ENCODE measurements around the gene RDX.

Gene RDX

GRCh38 chr11:110249066-110249465 is 47.3 kb downstream of the RDX start:
- no peak overlapping the region for H3K4me2 ChIP-seq (ENCODE audit: low read depth, low read length, poor library complexity, severe bottlenecking)
- no peaks in the 10 kb centered on the region for H3K36me3 ChIP-seq (ENCODE audit: low read length)

GRCh38 chr11:110243791-110244190 is 52.6 kb downstream of the RDX start:
- Histone ChIP-seq H3K4me2 (ENCODE audit: low read depth, low read length, poor library complexity, severe bottlenecking) (no peak overlapping the region), H3K27me3 (ENCODE audit: low read length) (no peaks in the 10 kb centered on the region), H4K20me1 (ENCODE audit: low read depth, low read length) (no peaks in the 10 kb centered on the region), H3K9me2 (replicated peaks; ENCODE audit: insufficient read depth, low read length) (no peaks in the 10 kb centered on the region), H3K27ac (ENCODE audit: low read depth, low read length) (no peak overlapping the region), H3K4me3 (ENCODE audit: insufficient read depth, low read length, poor library complexity, severe bottlenecking) (no peak overlapping the region), H3K9ac (ENCODE audit: low read length) (no peak overlapping the region), H3K36me3 (ENCODE audit: low read length) (no peaks in the 10 kb centered on the region), H3F3A (ENCODE audit: insufficient read depth) (0 out of 2 replicates have a peak, but pooled peaks cover 4% of the 10 kb centered on the region), H2AFZ (ENCODE audit: low read depth, low read length, severe bottlenecking) (no peak overlapping the region), H3K79me2 (ENCODE audit: insufficient read depth, low read length) (no peaks in the 10 kb centered on the region), H3K9me3 (ENCODE audit: insufficient read depth, low read length) (no peaks in the 10 kb centered on the region)
- TF ChIP-seq CTCF (IDR thresholded peaks at IDR 0.05; ENCODE audit: insufficient read depth, low read length, poor library complexity, severe bottlenecking), result no peak
- no peak for TF ChIP-seq EZH2phosphoT487 (conservative IDR thresholded peaks at IDR 0.05; ENCODE audit: low read length)

More at GRCh38 chr11:110249066-110249465, 47.3 kb downstream of the RDX start:
- TF ChIP-seq EZH2phosphoT487 (conservative IDR thresholded peaks at IDR 0.05; ENCODE audit: low read length) (no peak), CTCF (IDR thresholded peaks at IDR 0.05; ENCODE audit: insufficient read depth, low read length, poor library complexity, severe bottlenecking) (no peak)
- no peak overlapping the region for H3K27ac ChIP-seq (ENCODE audit: low read depth, low read length)
- no peak overlapping the region for H3K9ac ChIP-seq (ENCODE audit: low read length)
- 0 out of 2 replicates have a peak, but pooled peaks cover 4% of the 10 kb centered on the region for H3F3A ChIP-seq (ENCODE audit: insufficient read depth)
- H3K79me2 ChIP-seq (ENCODE audit: insufficient read depth, low read length), result no peaks in the 10 kb centered on the region
- H4K20me1 ChIP-seq (ENCODE audit: low read depth, low read length), result no peaks in the 10 kb centered on the region
- no peak overlapping the region for H2AFZ ChIP-seq (ENCODE audit: low read depth, low read length, severe bottlenecking)
- H3K4me3 ChIP-seq (ENCODE audit: insufficient read depth, low read length, poor library complexity, severe bottlenecking), result no peak overlapping the region
- no peaks in the 10 kb centered on the region for H3K9me3 ChIP-seq (ENCODE audit: insufficient read depth, low read length)
- no peaks in the 10 kb centered on the region for H3K27me3 ChIP-seq (ENCODE audit: low read length)
- no peaks in the 10 kb centered on the region for H3K9me2 ChIP-seq (replicated peaks; ENCODE audit: insufficient read depth, low read length)

GRCh38 chr11:110242746-110243145 is 53.7 kb downstream of the RDX start:
- H3K9ac ChIP-seq (ENCODE audit: low read length), result no peak overlapping the region
- no peaks in the 10 kb centered on the region for H3K36me3 ChIP-seq (ENCODE audit: low read length)
- no peaks in the 10 kb centered on the region for H3K9me3 ChIP-seq (ENCODE audit: insufficient read depth, low read length)
- H3K4me3 ChIP-seq (ENCODE audit: insufficient read depth, low read length, poor library complexity, severe bottlenecking), result no peak overlapping the region
- no peaks in the 10 kb centered on the region for H3K79me2 ChIP-seq (ENCODE audit: insufficient read depth, low read length)
- H3K27me3 ChIP-seq (ENCODE audit: low read length), result no peaks in the 10 kb centered on the region
- TF ChIP-seq EZH2phosphoT487 (conservative IDR thresholded peaks at IDR 0.05; ENCODE audit: low read length) (no peak), CTCF (IDR thresholded peaks at IDR 0.05; ENCODE audit: insufficient read depth, low read length, poor library complexity, severe bottlenecking) (no peak)
- H3F3A ChIP-seq (ENCODE audit: insufficient read depth), result no peaks in the 10 kb centered on the region
- H3K9me2 ChIP-seq (replicated peaks; ENCODE audit: insufficient read depth, low read length), result no peaks in the 10 kb centered on the region
- H3K4me2 ChIP-seq (ENCODE audit: low read depth, low read length, poor library complexity, severe bottlenecking), result no peak overlapping the region
- H2AFZ ChIP-seq (ENCODE audit: low read depth, low read length, severe bottlenecking), result no peak overlapping the region
- no peak overlapping the region for H3K27ac ChIP-seq (ENCODE audit: low read depth, low read length)
- no peaks in the 10 kb centered on the region for H4K20me1 ChIP-seq (ENCODE audit: low read depth, low read length)

Measured in SU-DHL-6 (cell line).